Measurements from ENCODE around the gene STK17B. TPM values are rescaled to one million over a fixed set of nuclear protein-coding genes. Genes with fewer than 3 reads are reported as not detected.

The STK17B gene
- total and polyA plus RNA-seq, 2 experiments from 2014 or later: 5.7 to 13.7 TPM

- no peak overlapping the region for H3K4me3 ChIP-seq
- no peaks in the 10 kb centered on the region for H3K4me1 ChIP-seq (ENCODE audit: insufficient read depth)
- ATAC-seq (no peak), DNase-seq (ENCODE audit: low spot score) (no peak)
- TF ChIP-seq CREB1 (CRISPR knock-in tag; IDR thresholded peaks at IDR 0.05; ENCODE audit: low read depth) (no peak), EZH2phosphoT487 (IDR thresholded peaks at IDR 0.05; ENCODE audit: unreplicated experiment) (no peak), ZNF114 (CRISPR knock-in tag; IDR thresholded peaks at IDR 0.05) (no peak), POLR2AphosphoS5 (IDR thresholded peaks at IDR 0.05; ENCODE audit: low read depth) (no peak), ZNF462 (CRISPR knock-in tag; IDR thresholded peaks at IDR 0.05) (no peak), JUNB (IDR thresholded peaks at IDR 0.05; ENCODE audit: unreplicated experiment) (no peak), STAT1 (IDR thresholded peaks at IDR 0.05; ENCODE audit: unreplicated experiment) (no peak), REST (IDR thresholded peaks at IDR 0.05; ENCODE audit: unreplicated experiment) (no peak), CTCF (conservative IDR thresholded peaks at IDR 0.05; ENCODE audit: low read depth in 2 of 2) (no peak)
- TF ChIP-seq, protein P1, sequence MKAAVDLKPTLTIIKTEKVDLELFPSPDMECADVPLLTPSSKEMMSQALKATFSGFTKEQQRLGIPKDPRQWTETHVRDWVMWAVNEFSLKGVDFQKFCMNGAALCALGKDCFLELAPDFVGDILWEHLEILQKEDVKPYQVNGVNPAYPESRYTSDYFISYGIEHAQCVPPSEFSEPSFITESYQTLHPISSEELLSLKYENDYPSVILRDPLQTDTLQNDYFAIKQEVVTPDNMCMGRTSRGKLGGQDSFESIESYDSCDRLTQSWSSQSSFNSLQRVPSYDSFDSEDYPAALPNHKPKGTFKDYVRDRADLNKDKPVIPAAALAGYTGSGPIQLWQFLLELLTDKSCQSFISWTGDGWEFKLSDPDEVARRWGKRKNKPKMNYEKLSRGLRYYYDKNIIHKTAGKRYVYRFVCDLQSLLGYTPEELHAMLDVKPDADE (IDR thresholded peaks at IDR 0.05): no peak
- Mint-ChIP-seq H3K27ac (no peak overlapping the region), H3K9me3 (no peaks in the 10 kb centered on the region), H3K4me3 (no peak overlapping the region), H3K36me3 (ENCODE audit: low read depth) (no peaks in the 10 kb centered on the region), H3K27me3 (ENCODE audit: insufficient read depth, low read depth, poor library complexity) (peaks cover 4% of the 10 kb centered on the region), H3K4me1 (no peaks in the 10 kb centered on the region)
- no peaks in the 10 kb centered on the region for H4K20me1 ChIP-seq (replicated peaks; ENCODE audit: insufficient read depth)
- no peaks in the 10 kb centered on the region for H3K27me3 ChIP-seq (ENCODE audit: insufficient read depth)
- no peaks in the 10 kb centered on the region for H3K79me2 ChIP-seq (replicated peaks; ENCODE audit: insufficient read depth)
- no peaks in the 10 kb centered on the region for H3F3A ChIP-seq (replicated peaks; ENCODE audit: low read depth)
- no peaks in the 10 kb centered on the region for H3K9me2 ChIP-seq (ENCODE audit: insufficient read depth)
- H3K36me3 ChIP-seq (ENCODE audit: insufficient read depth): no peaks in the 10 kb centered on the region
- no peak overlapping the region for H2AFZ ChIP-seq
- no peak overlapping the region for H3K27ac ChIP-seq (ENCODE audit: low read depth)
- H3K4me2 ChIP-seq: no peak overlapping the region
Observed at GRCh38 chr2:196186266-196186980, 15.0 kb upstream of the STK17B start.

Measured in GM23338 (cell line).